Neural cell (in vitro differentiated cells): ENCODE data around the gene OR2T27. TPM values are rescaled to one million over a fixed set of nuclear protein-coding genes. Genes with fewer than 3 reads are reported as not detected.
"Not testable (repeated sequence)": the region's sequence is repeated elsewhere in the genome, so short reads cannot be mapped to it uniquely, and the experiment has no call there.

Experiments used
- H2AFZ ChIP-seq: fragments of 200-600, 300-800 bp; sonication (generic), shearing (Covaris generic); 2 replicates; pipeline ENCODE4 v1.6.0; 2014; ENCODE audit warnings: low read depth, mild to moderate bottlenecking, antibody characterized with exemption, low read length, moderate library complexity
- H3F3A ChIP-seq: fragments of 200-600 bp; shearing (Covaris generic); 2 replicates; pipeline ENCODE4 v1.6.1; 2016; ENCODE audit warnings: mild to moderate bottlenecking, moderate library complexity, mixed read lengths, antibody characterized with exemption, low read length; ENCODE audit not compliant: insufficient read depth, poor library complexity, severe bottlenecking
- H3K27ac ChIP-seq: fragments of 200-600, 300-800 bp; sonication (generic), shearing (Covaris generic); 2 replicates; pipeline ENCODE4 v1.5.1; 2014; ENCODE audit warnings: mild to moderate bottlenecking, low read length, moderate library complexity
- H3K27me3 ChIP-seq: fragments of 300-800, 200-600 bp; sonication (generic), shearing (Covaris generic); 2 replicates; pipeline ENCODE4 v1.6.0; 2014; ENCODE audit warnings: mild to moderate bottlenecking, low read depth, low read length, moderate library complexity; ENCODE audit not compliant: insufficient read depth
- H3K36me3 ChIP-seq: fragments of 300-800, 200-600 bp; sonication (generic), shearing (Covaris generic); 2 replicates; pipeline ENCODE4 v1.5.1; 2014; ENCODE audit warnings: mild to moderate bottlenecking, antibody characterized with exemption, low read length, moderate library complexity; ENCODE audit not compliant: insufficient read depth
- H3K4me2 ChIP-seq: fragments of 300-800, 200-600 bp; sonication (generic), shearing (Covaris generic); 2 replicates; pipeline ENCODE4 v1.6.0; 2014; ENCODE audit warnings: mild to moderate bottlenecking, low read length
- H3K4me3 ChIP-seq: fragments of 300-800, 200-600 bp; sonication (generic), shearing (Covaris generic); 2 replicates; pipeline ENCODE4 v1.5.1; 2014; ENCODE audit warnings: mild to moderate bottlenecking, low read length, moderate library complexity
- H3K79me2 ChIP-seq: fragments of 200-600 bp; shearing (Covaris generic); replicated peaks from 2 replicates; pipeline ENCODE4 v1.6.0; 2014; ENCODE audit warnings: mild to moderate bottlenecking, low read length, moderate library complexity; ENCODE audit not compliant: insufficient read depth
- H3K9ac ChIP-seq: fragments of 300-800, 200-600 bp; sonication (generic), shearing (Covaris generic); 2 replicates; pipeline ENCODE4 v1.6.1; 2016; ENCODE audit warnings: mild to moderate bottlenecking, low read length, mixed read lengths
- H3K9me2 ChIP-seq: fragments of 200-600 bp; shearing (Covaris generic); 2 replicates; pipeline ENCODE4 v1.6.1; 2016; ENCODE audit warnings: mild to moderate bottlenecking, low read length, mixed read lengths; ENCODE audit not compliant: insufficient read depth
- H3K9me3 ChIP-seq: fragments of 200-600, 300-800 bp; sonication (generic), shearing (Covaris generic); 2 replicates; pipeline ENCODE4 v1.6.1; 2016; ENCODE audit warnings: mild to moderate bottlenecking, mixed run types, low read length, moderate library complexity, mixed read lengths
- H4K20me1 ChIP-seq: fragments of 200-600 bp; shearing (Covaris generic); 2 replicates; pipeline ENCODE4 v1.6.1; 2016; ENCODE audit warnings: mild to moderate bottlenecking, mixed run types; ENCODE audit not compliant: insufficient read depth
- CTCF ChIP-seq: fragments of 450-650 bp; IDR thresholded peaks from 2 replicates; pipeline ENCODE4 v1.5.1; 2014; ENCODE audit warnings: antibody characterized with exemption, mild to moderate bottlenecking, moderate library complexity; ENCODE audit not compliant: poor library complexity, severe bottlenecking
- EP300 ChIP-seq: fragments of 450-650 bp; conservative IDR thresholded peaks from 2 replicates; pipeline ENCODE4 v1.6.1; 2014; ENCODE audit warnings: antibody characterized with exemption, mild to moderate bottlenecking, moderate library complexity; ENCODE audit not compliant: poor library complexity, severe bottlenecking
- EZH2 ChIP-seq: fragments of 200-600, 300-800 bp; shearing (Covaris generic), sonication (generic); IDR thresholded peaks from 2 replicates; pipeline ENCODE4 v1.6.1; 2014; ENCODE audit warnings: antibody characterized with exemption, low read length, borderline replicate concordance, mild to moderate bottlenecking; ENCODE audit not compliant: insufficient read depth, poor library complexity, severe bottlenecking
- MXI1 ChIP-seq: fragments of 450-650 bp; conservative IDR thresholded peaks from 2 replicates; pipeline ENCODE4 v1.6.1; 2014; ENCODE audit warnings: antibody characterized with exemption, mild to moderate bottlenecking; ENCODE audit not compliant: poor library complexity, severe bottlenecking
- POLR2AphosphoS5 ChIP-seq: IDR thresholded peaks from 2 replicates; pipeline ENCODE4 v1.6.1; 2012
- RAD21 ChIP-seq: fragments of 450-650 bp; conservative IDR thresholded peaks from 2 replicates; pipeline ENCODE4 v1.6.1; 2014; ENCODE audit warnings: antibody characterized with exemption, mild to moderate bottlenecking, moderate library complexity
- REST ChIP-seq: IDR thresholded peaks from 2 replicates; pipeline ENCODE4 v1.6.1; 2012; ENCODE audit warnings: borderline replicate concordance
- SMC3 ChIP-seq: fragments of 450-650 bp; conservative IDR thresholded peaks from 2 replicates; pipeline ENCODE4 v1.6.1; 2014; ENCODE audit warnings: antibody characterized with exemption, mild to moderate bottlenecking, moderate library complexity; ENCODE audit not compliant: poor library complexity
- TAF1 ChIP-seq: IDR thresholded peaks from 2 replicates; pipeline ENCODE4 v1.6.1; 2012; ENCODE audit warnings: low read depth
- polyA minus RNA-seq: library from RNA; depleted of rRNA, polyadenylated mRNA; stranded (reverse); fragments of >200 nt; gene quantifications from 2 replicates; pipeline ENCODE4 v1.2.3, GENCODE V29; 2014
- polyA plus RNA-seq: library from polyadenylated mRNA; depleted of rRNA; stranded (reverse); fragments of >200 nt; gene quantifications from 2 replicates; pipeline ENCODE4 v1.2.3, GENCODE V29; 2014

The OR2T27 gene, protein sequence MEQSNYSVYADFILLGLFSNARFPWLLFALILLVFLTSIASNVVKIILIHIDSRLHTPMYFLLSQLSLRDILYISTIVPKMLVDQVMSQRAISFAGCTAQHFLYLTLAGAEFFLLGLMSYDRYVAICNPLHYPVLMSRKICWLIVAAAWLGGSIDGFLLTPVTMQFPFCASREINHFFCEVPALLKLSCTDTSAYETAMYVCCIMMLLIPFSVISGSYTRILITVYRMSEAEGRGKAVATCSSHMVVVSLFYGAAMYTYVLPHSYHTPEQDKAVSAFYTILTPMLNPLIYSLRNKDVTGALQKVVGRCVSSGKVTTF
- not detected in 2 replicates for polyA plus RNA-seq
- polyA minus RNA-seq, result not detected in 2 replicates

GRCh38 chr1:248655354-248655753 is at the start of gene OR2T27:
Gene OR2T27, minus strand, starts transcription at chr1:248655528. Its CDS starts 4,644 bp downstream, at chr1:248650884.
- H2AFZ ChIP-seq, H3K79me2 ChIP-seq, H3K9me2 ChIP-seq, H3K4me3 ChIP-seq, H3K36me3 ChIP-seq, H3K9ac ChIP-seq, H3K27me3 ChIP-seq, H3F3A ChIP-seq, H3K9me3 ChIP-seq, H3K27ac ChIP-seq, H4K20me1 ChIP-seq, H3K4me2 ChIP-seq: not testable (repeated sequence)

DNA sequence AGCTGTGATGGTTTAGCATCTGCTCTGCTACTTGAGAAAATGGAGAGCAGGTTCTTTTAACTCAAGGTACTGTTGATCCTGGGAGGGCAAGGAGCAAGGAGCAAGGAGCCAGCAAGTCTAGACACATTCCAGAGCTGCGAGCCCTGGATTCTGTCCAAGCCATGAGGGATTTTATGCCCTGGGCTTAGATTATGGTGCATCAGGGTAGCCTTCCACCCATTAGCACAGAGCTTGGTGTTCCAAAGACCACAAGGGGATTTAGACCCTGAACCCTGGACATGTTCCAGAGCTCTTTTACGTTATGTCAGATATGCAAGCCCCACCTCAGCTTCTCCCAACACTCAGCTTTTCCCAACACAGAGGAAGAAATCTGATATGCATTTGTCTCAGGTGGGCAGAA is 49.3 kb upstream of the OR2T27 start:
- Histone ChIP-seq H3K9ac (no peak overlapping the region), H3K4me3 (no peak overlapping the region), H4K20me1 (no peaks in the 10 kb centered on the region), H2AFZ (no peak overlapping the region), H3K27me3 (no peaks in the 10 kb centered on the region), H3K36me3 (no peaks in the 10 kb centered on the region), H3K9me2 (no peaks in the 10 kb centered on the region), H3K9me3 (peaks cover 4% of the 10 kb centered on the region), H3K4me2 (no peak overlapping the region), H3K27ac (no peak overlapping the region), H3K79me2 (no peaks in the 10 kb centered on the region), H3F3A (no peaks in the 10 kb centered on the region)
- TF ChIP-seq POLR2AphosphoS5 (no peak), MXI1 (no peak), EP300 (no peak), TAF1 (no peak)

GRCh38 chr1:248703674-248704073 is 48.3 kb upstream of the OR2T27 start:
- Histone ChIP-seq H3F3A (no peaks in the 10 kb centered on the region), H3K9ac (no peak overlapping the region), H3K4me3 (no peak overlapping the region), H3K9me2 (no peaks in the 10 kb centered on the region), H3K4me2 (no peak overlapping the region), H3K36me3 (no peaks in the 10 kb centered on the region), H4K20me1 (no peaks in the 10 kb centered on the region), H3K9me3 (peaks cover 2% of the 10 kb centered on the region), H3K79me2 (no peaks in the 10 kb centered on the region), H3K27me3 (no peaks in the 10 kb centered on the region), H2AFZ (no peak overlapping the region), H3K27ac (no peak overlapping the region)
- TF ChIP-seq EZH2 (no peak), EP300 (no peak), REST (no peak), TAF1 (no peak), MXI1 (no peak), POLR2AphosphoS5 (no peak), RAD21 (no peak), SMC3 (no peak), CTCF (no peak)
